NT2/D1 (cell line): ENCODE data around the gene ATXN7.
A peak's percentile ranks its signal among the peaks of the same experiment; 100 is the strongest.

Experiments used
- DNase-seq: peaks from one replicate; pipeline ENCODE4 v3.0.0-alpha.2; 2011; ENCODE audit warnings: low read depth, low spot score
- H3K27me3 ChIP-seq: 2 replicates; pipeline ENCODE4 v1.6.0; 2011; ENCODE audit warnings: mild to moderate bottlenecking; ENCODE audit not compliant: insufficient read length, insufficient read depth
- H3K36me3 ChIP-seq: 2 replicates; pipeline ENCODE4 v1.6.1; 2011; ENCODE audit warnings: mild to moderate bottlenecking, low read length, mixed read lengths; ENCODE audit not compliant: insufficient read depth, insufficient read length
- H3K4me1 ChIP-seq: 2 replicates; pipeline ENCODE4 v1.5.1; 2011; ENCODE audit not compliant: insufficient read depth, insufficient read length
- H3K4me3 ChIP-seq: 2 replicates; pipeline ENCODE4 v1.5.1; 2011; ENCODE audit warnings: low read depth; ENCODE audit not compliant: insufficient read length
- H3K9ac ChIP-seq: 2 replicates; pipeline ENCODE4 v1.6.0; 2011; ENCODE audit warnings: low read depth; ENCODE audit not compliant: insufficient read length
- H3K9me3 ChIP-seq: 2 replicates; pipeline ENCODE4 v1.5.1; 2011; ENCODE audit warnings: mild to moderate bottlenecking, low read length; ENCODE audit not compliant: insufficient read depth
- SUZ12 ChIP-seq: IDR thresholded peaks from 2 replicates; pipeline ENCODE4 v1.6.1; 2011; ENCODE audit not compliant: insufficient read length, insufficient read depth; ENCODE audit errors: extremely low read depth
- YY1 ChIP-seq: IDR thresholded peaks from 2 replicates; pipeline ENCODE4 v1.6.1; 2011; ENCODE audit not compliant: insufficient read length, insufficient read depth
- ZNF274 ChIP-seq: IDR thresholded peaks from 2 replicates; pipeline ENCODE4 v1.6.1; 2011; ENCODE audit warnings: mild to moderate bottlenecking, low read depth, low read length

The ATXN7 gene

GRCh38 chr3:64009528-64009927 lies 145.9 kb downstream of the ATXN7 start:
- H3K9ac ChIP-seq = no peak overlapping the region
- no peaks in the 10 kb centered on the region for H3K27me3 ChIP-seq
- no peaks in the 10 kb centered on the region for H3K9me3 ChIP-seq
- no peak overlapping the region for H3K4me3 ChIP-seq
- DNase-seq = no peak
- TF ChIP-seq SUZ12 = no peak
- no peak for TF ChIP-seq ZNF274
- no peak for TF ChIP-seq YY1
- H3K36me3 ChIP-seq = peaks cover 98% of the 10 kb centered on the region
- no peaks in the 10 kb centered on the region for H3K4me1 ChIP-seq

GRCh38 chr3:64010199-64010598 lies 146.5 kb downstream of the ATXN7 start:
- TF ChIP-seq ZNF274 = no peak
- no peak for TF ChIP-seq YY1
- TF ChIP-seq SUZ12 = no peak
- H3K4me1 ChIP-seq = no peaks in the 10 kb centered on the region
- DNase-seq = no peak
- no peak overlapping the region for H3K9ac ChIP-seq
- H3K9me3 ChIP-seq = no peaks in the 10 kb centered on the region
- no peak overlapping the region for H3K4me3 ChIP-seq
- H3K36me3 ChIP-seq = peaks cover 98% of the 10 kb centered on the region
- no peaks in the 10 kb centered on the region for H3K27me3 ChIP-seq

GRCh38 chr3:64011685-64012084 lies 148.0 kb downstream of the ATXN7 start:
- Histone ChIP-seq H3K27me3 (no peaks in the 10 kb centered on the region), H3K36me3 (peaks cover 96% of the 10 kb centered on the region), H3K9ac (no peak overlapping the region), H3K4me3 (no peak overlapping the region), H3K9me3 (no peaks in the 10 kb centered on the region), H3K4me1 (no peaks in the 10 kb centered on the region)
- DNase-seq = no peak
- no peak for TF ChIP-seq SUZ12
- no peak for TF ChIP-seq ZNF274
- TF ChIP-seq YY1 = no peak

GRCh38 chr3:64016941-64017620 lies 153.4 kb downstream of the ATXN7 start:
- H3K36me3 ChIP-seq = peaks cover 95% of the 10 kb centered on the region
- H3K4me3 ChIP-seq = no peak overlapping the region
- no peak overlapping the region for H3K9ac ChIP-seq
- TF ChIP-seq SUZ12 (no peak), YY1 (no peak), ZNF274 (no peak)
- H3K27me3 ChIP-seq = no peaks in the 10 kb centered on the region
- H3K9me3 ChIP-seq = no peaks in the 10 kb centered on the region
- no peak for DNase-seq
- H3K4me1 ChIP-seq = no peaks in the 10 kb centered on the region

- DNase-seq = no peak
- H3K36me3 ChIP-seq = peaks cover 80% of the 10 kb centered on the region
- no peak overlapping the region for H3K9ac ChIP-seq
- no peak overlapping the region for H3K4me3 ChIP-seq
- no peaks in the 10 kb centered on the region for H3K27me3 ChIP-seq
- H3K9me3 ChIP-seq = no peaks in the 10 kb centered on the region
- peaks cover 4% of the 10 kb centered on the region for H3K4me1 ChIP-seq
- TF ChIP-seq SUZ12 = no peak
Measured at GRCh38 chr3:64019271-64019670, 155.6 kb downstream of the ATXN7 start.

GRCh38 chr3:64019879-64020278 lies 156.2 kb downstream of the ATXN7 start:
- no peak for DNase-seq
- Histone ChIP-seq H3K36me3 (peaks cover 74% of the 10 kb centered on the region), H3K9ac (no peak overlapping the region), H3K27me3 (no peaks in the 10 kb centered on the region), H3K9me3 (no peaks in the 10 kb centered on the region), H3K4me3 (no peak overlapping the region), H3K4me1 (peaks cover 4% of the 10 kb centered on the region)
- no peak for TF ChIP-seq SUZ12

GRCh38 chr3:64021922-64022321 lies 158.3 kb downstream of the ATXN7 start:
- H3K27me3 ChIP-seq = no peaks in the 10 kb centered on the region
- TF ChIP-seq SUZ12 (no peak), YY1 (no peak), ZNF274 (no peak)
- H3K9ac ChIP-seq = no peak overlapping the region
- no peak for DNase-seq
- peaks cover 55% of the 10 kb centered on the region for H3K36me3 ChIP-seq
- no peaks in the 10 kb centered on the region for H3K9me3 ChIP-seq
- H3K4me3 ChIP-seq = peak overlapping the region; percentile 99
- H3K4me1 ChIP-seq = peaks cover 4% of the 10 kb centered on the region
